HG03342 (cell line): ENCODE measurements around the gene ZNF550.
"Not testable (repeated sequence)": the region's sequence is repeated elsewhere in the genome, so short reads cannot be mapped to it uniquely, and the experiment has no call there.

Experiments used
- ATAC-seq: cut with Tn5 transposase; IDR thresholded peaks from one replicate; pipeline ENCODE4 v1.9.1; 2021; ENCODE audit warnings: mild to moderate bottlenecking, moderate library complexity; ENCODE audit not compliant: unreplicated experiment

Gene ZNF550

DNA sequence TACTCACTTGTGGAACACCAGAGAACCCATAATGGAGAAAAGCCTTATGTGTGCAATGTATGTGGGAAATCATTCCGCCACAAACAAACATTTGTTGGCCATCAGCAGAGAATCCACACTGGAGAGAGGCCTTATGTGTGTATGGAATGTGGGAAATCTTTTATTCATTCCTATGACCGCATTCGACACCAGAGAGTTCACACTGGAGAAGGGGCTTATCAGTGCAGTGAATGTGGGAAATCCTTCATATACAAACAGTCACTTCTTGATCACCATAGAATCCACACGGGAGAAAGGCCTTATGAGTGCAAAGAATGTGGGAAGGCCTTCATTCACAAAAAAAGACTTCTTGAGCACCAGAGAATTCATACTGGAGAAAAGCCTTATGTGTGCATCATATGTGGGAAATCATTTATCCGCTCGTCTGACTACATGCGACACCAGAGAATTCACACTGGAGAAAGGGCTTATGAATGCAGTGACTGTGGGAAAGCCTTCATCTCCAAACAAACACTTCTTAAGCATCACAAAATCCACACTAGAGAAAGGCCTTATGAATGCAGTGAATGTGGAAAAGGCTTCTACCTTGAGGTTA, 21.6 kb downstream of the ZNF550 start:
- no peak for ATAC-seq

DNA sequence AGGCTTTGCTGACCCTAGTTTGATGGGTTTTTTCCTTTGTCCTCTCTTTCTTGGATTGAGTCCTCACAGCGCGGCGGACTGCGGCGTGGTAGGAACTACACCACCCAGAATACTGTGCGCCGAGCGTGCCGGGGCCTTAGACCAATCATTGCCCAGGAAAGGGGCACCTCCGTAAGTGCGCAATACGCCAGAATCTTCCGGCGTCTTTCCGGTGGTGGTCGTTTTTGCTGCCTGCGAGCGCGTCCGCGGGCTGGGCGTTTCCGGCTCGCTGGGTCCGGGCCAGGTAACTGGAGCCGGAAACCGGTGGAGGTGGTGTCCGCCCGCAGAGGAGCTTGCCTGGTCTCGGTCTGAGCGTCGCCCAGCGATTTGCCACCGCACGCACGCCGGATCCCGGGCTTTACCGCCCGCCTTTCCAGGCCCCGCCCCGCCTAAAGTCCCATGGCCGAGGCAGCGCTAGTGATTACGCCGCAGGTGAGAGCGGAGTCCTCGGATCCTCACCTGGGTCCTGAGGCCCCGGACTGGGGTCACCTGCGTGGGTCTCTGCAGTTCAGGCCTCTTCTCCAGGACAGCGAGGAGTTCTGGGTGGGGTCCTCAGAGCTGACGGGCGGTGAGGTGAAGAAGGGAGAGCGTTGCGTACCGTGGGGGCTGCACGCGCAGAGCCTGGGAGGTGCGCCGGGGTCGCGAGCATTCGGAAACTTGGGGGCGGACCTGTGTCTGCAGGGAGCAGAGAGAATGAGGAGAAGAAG, 32.4 kb downstream of the ZNF550 start, which contains the start of gene ZNF549:
Gene ZNF549 (plus strand): TSS at position 221 of the 746 bp plus-strand sequence. CDS start 218 bp downstream, at position 439.
- peak; percentile 97 for ATAC-seq

DNA sequence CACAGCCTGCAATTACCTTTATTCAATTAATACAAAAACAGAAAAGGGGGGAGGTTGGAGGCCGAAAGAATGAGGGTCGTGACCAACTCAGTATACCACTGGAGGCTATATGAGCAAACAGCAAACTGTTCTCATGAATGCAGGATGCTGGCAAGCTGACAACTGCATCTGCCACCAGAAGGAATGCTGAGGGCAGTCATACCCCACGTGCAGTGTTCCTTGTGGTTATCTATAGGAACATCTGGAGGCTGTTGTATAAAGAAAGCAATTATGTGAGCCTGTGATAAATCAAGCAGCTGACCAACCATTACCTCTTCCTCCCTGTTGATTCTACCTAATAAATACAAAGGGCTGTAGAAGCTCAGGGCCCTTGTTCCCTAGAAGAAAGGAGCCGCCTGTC, 41.6 kb downstream of the ZNF550 start:
- not testable (repeated sequence) for ATAC-seq

DNA sequence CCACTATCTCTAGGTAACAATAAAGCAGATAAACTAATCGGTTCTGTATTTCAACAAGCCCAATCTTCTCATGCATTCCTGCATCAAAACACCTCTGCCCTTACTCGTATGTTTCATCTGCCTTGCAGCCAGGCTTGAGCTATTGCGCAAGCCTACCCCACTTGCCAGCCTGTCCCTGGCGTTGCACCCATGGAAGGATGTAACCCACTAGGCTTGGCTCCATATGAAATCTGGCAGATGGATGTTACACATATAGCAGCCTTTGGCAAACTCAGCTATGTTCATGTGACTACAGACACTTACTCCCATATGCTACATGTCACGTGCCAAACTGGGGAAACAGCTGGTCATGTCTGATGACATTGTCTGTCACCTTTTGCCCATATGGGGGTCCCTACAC, 44.4 kb downstream of the ZNF550 start:
- no peak for ATAC-seq

DNA sequence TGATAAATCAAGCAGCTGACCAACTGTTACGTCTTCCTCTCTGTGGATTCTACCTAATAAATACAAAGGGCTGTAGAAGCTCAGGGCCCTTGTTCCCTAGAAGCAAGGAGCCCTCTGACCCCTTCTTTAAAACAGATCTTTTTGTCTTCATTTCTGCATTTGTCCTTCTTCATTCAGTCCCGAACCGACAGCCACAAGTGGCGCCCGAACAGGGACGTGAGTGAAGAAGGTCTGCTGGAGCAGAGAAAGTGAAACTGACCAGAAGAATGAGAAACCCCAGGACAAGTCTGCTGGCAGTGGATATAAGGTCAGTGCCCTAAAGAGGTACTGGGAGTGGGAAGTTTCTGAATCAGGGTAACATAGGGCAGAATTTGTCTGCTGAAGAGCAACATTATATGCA, 46.8 kb downstream of the ZNF550 start:
- no peak for ATAC-seq

DNA sequence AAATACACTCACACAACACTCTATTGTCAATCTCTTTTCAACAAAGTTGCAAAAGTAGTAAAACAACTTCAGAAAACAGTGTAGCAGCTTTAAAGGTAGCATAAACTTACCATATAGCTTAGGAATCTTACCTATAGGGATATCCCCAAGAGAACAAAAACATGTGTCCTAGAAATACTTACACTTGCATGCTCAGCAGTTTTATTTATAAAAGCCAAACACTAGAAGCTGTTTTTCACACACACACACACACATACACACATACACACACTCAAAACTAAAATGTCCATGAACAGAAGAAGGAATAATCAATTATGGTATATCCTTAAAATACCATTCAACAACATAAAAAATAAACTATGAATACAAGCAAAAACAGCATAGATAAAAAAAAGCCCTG, 48.2 kb downstream of the ZNF550 start:
- ATAC-seq: no peak

DNA sequence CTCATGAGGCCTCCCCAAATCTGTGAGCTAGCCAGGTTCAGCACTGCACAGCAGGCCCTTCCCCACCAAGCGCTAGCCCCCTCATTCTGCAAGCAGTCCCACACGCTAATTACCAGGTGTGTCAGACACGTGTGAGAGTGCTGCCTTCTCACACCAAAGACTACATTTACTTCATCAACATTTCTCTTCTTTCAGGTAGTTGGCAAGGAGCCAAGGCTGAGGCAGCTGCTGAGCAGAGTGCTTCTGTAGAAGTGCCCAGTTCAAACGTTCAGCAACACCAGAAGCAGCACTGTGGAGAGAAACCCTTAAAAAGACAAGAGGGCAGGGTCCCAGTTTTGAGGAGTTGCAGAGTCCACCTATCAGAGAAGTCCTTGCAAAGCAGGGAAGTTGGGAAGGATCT, 53.5 kb downstream of the ZNF550 start:
- no peak for ATAC-seq

DNA sequence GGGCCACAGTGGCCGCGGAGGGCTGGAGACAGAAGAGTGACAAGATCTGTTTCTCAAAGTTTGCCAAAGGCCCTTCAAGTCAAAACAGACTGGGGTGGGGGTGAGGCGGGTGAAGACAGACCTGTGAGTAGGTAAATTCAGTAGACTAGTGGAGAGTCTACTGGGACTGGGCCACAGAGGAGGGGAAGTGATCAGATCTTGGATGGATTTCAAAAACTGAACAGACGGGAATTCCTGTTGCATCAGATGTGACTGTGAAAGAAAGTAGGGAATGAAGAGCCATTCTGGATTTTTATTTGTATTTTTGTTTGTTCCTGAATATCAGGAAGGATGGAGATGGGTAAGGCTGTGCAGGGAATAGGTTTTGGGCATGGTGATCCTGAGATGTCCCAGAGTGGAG, 59.3 kb downstream of the ZNF550 start:
- not testable (repeated sequence) for ATAC-seq

DNA sequence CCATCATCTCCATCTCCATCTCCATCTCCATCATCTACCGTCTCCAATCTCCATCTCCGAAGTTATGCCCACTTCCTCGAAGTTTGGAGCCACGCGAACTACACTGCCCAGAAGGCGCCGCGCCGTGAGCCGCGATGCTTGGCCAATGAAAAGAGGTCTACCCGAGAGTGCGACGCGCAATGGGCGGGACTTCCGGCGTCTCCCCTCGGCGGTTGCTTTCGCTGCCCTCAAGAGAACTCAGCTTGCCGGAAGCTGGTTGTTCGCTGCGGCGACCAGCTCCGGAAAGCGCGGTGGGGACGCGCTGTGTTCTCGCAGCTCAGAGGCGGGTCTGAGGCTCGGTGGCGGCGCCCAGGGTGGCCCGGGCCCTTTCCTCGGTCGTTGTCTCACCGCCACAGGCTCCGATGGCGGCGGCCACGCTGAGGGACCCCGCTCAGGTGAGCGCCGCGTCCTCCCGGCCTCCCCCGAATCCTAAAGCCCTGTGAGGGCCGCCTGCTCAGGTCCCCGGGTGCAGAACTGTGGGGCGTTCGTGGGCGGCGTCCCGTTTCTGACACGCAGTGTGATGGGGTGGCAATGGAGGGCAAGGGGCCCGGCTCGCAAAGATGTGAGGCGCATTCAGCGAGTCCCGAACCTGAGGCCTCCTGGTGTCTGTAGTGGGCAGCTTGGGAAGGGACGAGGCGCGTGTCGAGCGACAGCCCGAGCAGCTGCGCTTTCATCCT, 59.8 kb downstream of the ZNF550 start, which contains the start of gene ZNF773:
Gene ZNF773 (plus strand): TSS at position 259 of the 716 bp plus-strand sequence. CDS start 143 bp downstream, at position 402.
- peak; percentile 96 for ATAC-seq

DNA sequence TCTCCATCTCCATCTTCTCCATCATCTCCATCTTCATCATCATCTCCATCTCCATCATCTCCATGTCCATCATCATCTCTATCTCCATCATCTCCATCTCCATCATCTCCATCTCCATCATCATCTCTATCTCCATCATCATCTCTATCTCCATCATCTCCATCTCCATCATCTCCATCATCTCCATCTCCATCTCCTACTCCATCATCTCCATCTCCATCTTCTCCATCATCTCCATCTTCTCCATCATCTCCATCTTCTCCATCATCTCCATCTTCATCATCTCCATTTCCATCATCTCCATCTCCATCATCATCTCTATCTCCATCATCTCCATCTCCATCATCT, 60.4 kb downstream of the ZNF550 start:
- not testable (repeated sequence) for ATAC-seq

DNA sequence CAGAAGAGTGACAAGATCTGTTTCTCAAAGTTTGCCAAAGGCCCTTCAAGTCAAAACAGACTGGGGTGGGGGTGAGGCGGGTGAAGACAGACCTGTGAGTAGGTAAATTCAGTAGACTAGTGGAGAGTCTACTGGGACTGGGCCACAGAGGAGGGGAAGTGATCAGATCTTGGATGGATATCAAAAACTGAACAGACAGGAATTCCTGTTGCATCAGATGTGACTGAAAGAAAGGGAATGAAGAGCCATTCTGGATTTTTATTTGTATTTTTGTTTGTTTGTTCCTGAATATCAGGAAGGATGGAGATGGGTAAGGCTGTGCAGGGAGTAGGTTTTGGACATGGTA, 71.4 kb downstream of the ZNF550 start:
- not testable (repeated sequence) for ATAC-seq

DNA sequence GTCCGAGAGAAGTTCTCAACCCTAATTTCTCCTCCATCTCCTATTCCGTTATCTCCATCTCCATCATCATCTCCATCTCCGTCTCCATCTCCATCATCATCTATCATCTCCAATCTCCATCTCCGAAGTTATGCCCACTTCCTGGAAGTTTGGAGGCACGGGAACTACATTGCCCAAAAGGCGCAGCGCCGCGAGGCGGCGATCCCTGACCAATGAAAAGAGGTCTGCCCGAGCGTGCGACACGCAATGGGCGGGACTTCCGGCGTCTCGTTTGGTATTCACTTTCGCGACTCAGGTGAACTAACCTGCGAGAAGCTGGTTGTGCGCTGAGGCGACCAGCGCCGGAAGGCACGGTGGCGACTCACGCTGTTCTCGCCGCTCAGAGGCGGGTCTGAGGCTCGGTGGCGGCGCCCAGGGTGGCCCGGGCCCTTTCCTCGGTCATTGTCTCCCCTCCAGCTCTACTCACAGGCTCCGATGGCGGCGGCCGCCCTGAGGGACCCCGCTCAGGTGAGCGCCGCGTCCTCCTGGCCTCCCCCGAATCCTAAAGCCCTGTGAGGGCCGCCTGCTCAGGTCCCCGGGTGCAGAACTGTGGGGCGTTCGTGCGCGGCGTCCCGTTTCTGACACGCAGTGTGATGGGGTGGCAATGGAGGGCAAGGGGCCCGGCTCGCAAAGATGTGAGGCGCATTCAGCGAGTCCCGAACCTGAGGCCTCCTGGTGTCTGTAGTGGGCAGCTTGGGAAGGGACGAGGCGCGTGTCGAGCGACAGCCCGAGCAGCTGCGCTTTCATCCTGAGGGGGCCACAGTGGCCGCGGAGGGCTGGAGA, 72.0 kb downstream of the ZNF550 start, which contains the start of gene ZNF419:
Gene ZNF419 (plus strand): TSS at position 274 of the 822 bp plus-strand sequence. CDS start 201 bp downstream, at position 475.
- peak; percentile 95 for ATAC-seq
